Liver (tissue), 9 donors: Measurements from ENCODE around the gene CDCP2. TPM values are rescaled to one million over a fixed set of nuclear protein-coding genes. Genes with fewer than 3 reads are reported as not detected.

Experiments used
- DNase-seq: peaks from one replicate; pipeline ENCODE4 v3.0.0-alpha.2; 2017; ENCODE audit warnings: low spot score
- H3K27ac ChIP-seq, 2 donors: one replicate each; pipeline ENCODE4 v1.7.0; 2013; ENCODE audit warnings: inconsistent platforms in 2 of 2, low read length in 2 of 2, control low read depth in 1 of 2, low read depth in 1 of 2, mild to moderate bottlenecking in 1 of 2
- H3K27me3 ChIP-seq, 4 donors: one replicate each; pipeline versions ENCODE4 v1.6.1 to v1.7.0; 2013; ENCODE audit warnings: low read length in 3 of 4, inconsistent platforms in 1 of 4, mild to moderate bottlenecking in 1 of 4, moderate library complexity in 1 of 4; ENCODE audit not compliant: control insufficient read depth in 4 of 4, insufficient read depth in 4 of 4
- H3K36me3 ChIP-seq, 4 donors: one replicate each; pipeline versions ENCODE4 v1.6.1 to v1.7.0; 2013; ENCODE audit warnings: low read length in 3 of 4, mild to moderate bottlenecking in 3 of 4, low read depth in 1 of 4, moderate library complexity in 1 of 4; ENCODE audit not compliant: control insufficient read depth in 4 of 4, insufficient read depth in 3 of 4
- H3K4me1 ChIP-seq, 4 donors: one replicate each; pipeline versions ENCODE4 v1.6.1 to v1.7.0; 2013; ENCODE audit warnings: low read length in 3 of 4, mild to moderate bottlenecking in 3 of 4, moderate library complexity in 1 of 4; ENCODE audit not compliant: control insufficient read depth in 4 of 4, insufficient read depth in 4 of 4
- H3K4me3 ChIP-seq, 3 donors: one replicate each; pipeline versions ENCODE4 v1.6.1 to v1.7.0; 2013; ENCODE audit warnings: low read length in 3 of 3, control low read depth in 1 of 3, low read depth in 1 of 3, mild to moderate bottlenecking in 1 of 3
- H3K9ac ChIP-seq, 2 donors: one replicate each; pipeline ENCODE4 v1.7.0; 2013; ENCODE audit warnings: low read length in 2 of 2, mild to moderate bottlenecking in 2 of 2, moderate library complexity in 2 of 2, control low read depth in 1 of 2, low read depth in 1 of 2
- H3K9me3 ChIP-seq, 4 donors: one replicate each; pipeline versions ENCODE4 v1.6.1 to v1.7.0; 2013; ENCODE audit warnings: low read length in 3 of 4; ENCODE audit not compliant: control insufficient read depth in 4 of 4
- EGR1 ChIP-seq, 2 donors: IDR thresholded peaks; 2 replicates each; pipeline ENCODE4 v1.6.1; 2016 to 2018; ENCODE audit warnings: antibody characterized with exemption in 2 of 2, low read depth in 2 of 2
- FOXA1 ChIP-seq: IDR thresholded peaks from 2 replicates; pipeline ENCODE4 v1.6.1; 2016; ENCODE audit warnings: antibody characterized with exemption
- FOXA2 ChIP-seq: IDR thresholded peaks from 2 replicates; pipeline ENCODE4 v1.6.1; 2016; ENCODE audit warnings: antibody characterized with exemption
- GABPA ChIP-seq, 2 donors: IDR thresholded peaks in 1 of 2; conservative IDR thresholded peaks in 1 of 2; 2 replicates each; pipeline ENCODE4 v1.6.1; 2016; ENCODE audit warnings: antibody characterized with exemption in 2 of 2, mild to moderate bottlenecking in 1 of 2, moderate library complexity in 1 of 2
- HNF4A ChIP-seq, 2 donors: conservative IDR thresholded peaks; 2 replicates each; pipeline ENCODE4 v1.6.1; 2016; ENCODE audit warnings: antibody characterized with exemption in 2 of 2, mild to moderate bottlenecking in 2 of 2
- HNF4G ChIP-seq: IDR thresholded peaks from 2 replicates; pipeline ENCODE4 v1.6.1; 2016; ENCODE audit warnings: antibody characterized with exemption
- JUND ChIP-seq, 2 donors: IDR thresholded peaks; 2 replicates each; pipeline ENCODE4 v1.6.1; 2016; ENCODE audit warnings: antibody characterized with exemption in 2 of 2
- NR2F2 ChIP-seq: IDR thresholded peaks from 2 replicates; pipeline ENCODE4 v1.6.1; 2016; ENCODE audit warnings: antibody characterized with exemption
- RAD21 ChIP-seq, 2 donors: IDR thresholded peaks; 2 replicates each; pipeline ENCODE4 v1.6.1; 2016; ENCODE audit warnings: antibody characterized with exemption in 2 of 2, mild to moderate bottlenecking in 2 of 2
- RXRA ChIP-seq, 2 donors: IDR thresholded peaks; 2 replicates each; pipeline ENCODE4 v1.6.1; 2017 to 2018; ENCODE audit warnings: antibody characterized with exemption in 2 of 2, mild to moderate bottlenecking in 1 of 2
- SP1 ChIP-seq: IDR thresholded peaks from 2 replicates; pipeline ENCODE4 v1.6.1; 2018; ENCODE audit warnings: antibody characterized with exemption, mild to moderate bottlenecking
- TAF1 ChIP-seq: conservative IDR thresholded peaks from 2 replicates; pipeline ENCODE4 v1.6.1; 2016; ENCODE audit warnings: antibody characterized with exemption, mild to moderate bottlenecking
- YY1 ChIP-seq: IDR thresholded peaks from 2 replicates; pipeline ENCODE4 v1.6.1; 2016; ENCODE audit warnings: antibody characterized with exemption, mild to moderate bottlenecking
- WGBS: extraction: QIAGEN DNeasy Blood & Tissue Kit; methylation state at CpG from one replicate; pipeline ENCODE4 v1.1.7; 2013; 5-methylcytosine and 5-hydroxymethylcytosine counted together
- polyA plus RNA-seq, 2 donors: library from polyadenylated mRNA; stranded (reverse) in 1 of 2; unstranded in 1 of 2; fragments of 200-250 nt in 1 of 2; fragments of >200 nt in 1 of 2; fragmentation: Nextera tagmentation in 1 of 2; extraction: Ambion mirVana in 1 of 2; gene quantifications; one replicate each; pipeline versions ENCODE4 v1.2.1 to v1.2.3, GENCODE V29; 2013 to 2015
- total RNA-seq, 2 donors: library from RNA; depleted of rRNA; stranded (reverse); fragments of >200 nt; gene quantifications; one replicate each; pipeline ENCODE4 v1.2.3, GENCODE V29; 2014
- TF ChIP-seq, protein P1 (sequence below): IDR thresholded peaks from 2 replicates; pipeline ENCODE4 v1.6.1; 2016; ENCODE audit warnings: antibody characterized with exemption
- TF ChIP-seq, protein P2 (sequence below): IDR thresholded peaks from 2 replicates; pipeline ENCODE4 v1.6.1; 2016; ENCODE audit warnings: antibody characterized with exemption
- TF ChIP-seq, protein P3 (sequence below): IDR thresholded peaks from 2 replicates; pipeline ENCODE4 v1.6.1; 2016; ENCODE audit warnings: antibody characterized with exemption
- TF ChIP-seq, protein P4 (sequence below): IDR thresholded peaks from 2 replicates; pipeline ENCODE4 v1.6.1; 2016; ENCODE audit warnings: antibody characterized with exemption, mild to moderate bottlenecking
- TF ChIP-seq, protein P5 (sequence below): fragments of 150-350 bp; IDR thresholded peaks from 2 replicates; pipeline ENCODE4 v1.5.1; 2017; ENCODE audit warnings: improper control_type of control experiment, low read depth, low read length; ENCODE audit not compliant: missing input control
- donor health status: healthy.
- donor health status: healthy.
- donor health status: healthy.
- donor health status: healthy.
- donor health status: healthy.

CDCP2 gene
- total and polyA plus RNA-seq, 4 donors = under 0.01 TPM; not detected in 3

DNA sequence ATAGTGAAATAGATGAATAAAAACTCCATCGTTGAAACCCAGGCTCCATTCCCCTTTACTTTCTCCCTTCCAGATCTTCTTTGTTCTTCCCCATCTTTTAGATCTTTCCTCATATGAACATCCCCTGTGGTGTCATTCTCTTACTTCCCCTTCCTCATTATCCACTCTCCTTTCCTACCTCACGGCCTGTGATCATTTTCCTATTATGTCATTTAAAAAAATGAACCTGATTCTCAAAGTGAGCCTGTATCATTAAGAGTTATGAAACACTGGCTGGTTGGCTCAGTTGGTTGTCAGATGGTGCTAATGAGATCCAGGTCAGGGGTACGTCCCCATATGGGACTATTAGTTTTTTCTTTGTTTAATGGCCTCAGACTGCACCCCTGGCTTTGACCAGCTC, 61.1 kb downstream of the CDCP2 start:
- peaks cover 0 to 3% (median under 1%) of the 10 kb centered on the region in 4 donors for H3K36me3 ChIP-seq
- WGBS = 93% methylated on average over 3 of the region's 3 CpGs
- H3K27ac ChIP-seq = no peak overlapping the region
- DNase-seq = no peak
- no peak overlapping the region for H3K9ac ChIP-seq
- no peaks in the 10 kb centered on the region for H3K27me3 ChIP-seq
- TF ChIP-seq, protein P1, sequence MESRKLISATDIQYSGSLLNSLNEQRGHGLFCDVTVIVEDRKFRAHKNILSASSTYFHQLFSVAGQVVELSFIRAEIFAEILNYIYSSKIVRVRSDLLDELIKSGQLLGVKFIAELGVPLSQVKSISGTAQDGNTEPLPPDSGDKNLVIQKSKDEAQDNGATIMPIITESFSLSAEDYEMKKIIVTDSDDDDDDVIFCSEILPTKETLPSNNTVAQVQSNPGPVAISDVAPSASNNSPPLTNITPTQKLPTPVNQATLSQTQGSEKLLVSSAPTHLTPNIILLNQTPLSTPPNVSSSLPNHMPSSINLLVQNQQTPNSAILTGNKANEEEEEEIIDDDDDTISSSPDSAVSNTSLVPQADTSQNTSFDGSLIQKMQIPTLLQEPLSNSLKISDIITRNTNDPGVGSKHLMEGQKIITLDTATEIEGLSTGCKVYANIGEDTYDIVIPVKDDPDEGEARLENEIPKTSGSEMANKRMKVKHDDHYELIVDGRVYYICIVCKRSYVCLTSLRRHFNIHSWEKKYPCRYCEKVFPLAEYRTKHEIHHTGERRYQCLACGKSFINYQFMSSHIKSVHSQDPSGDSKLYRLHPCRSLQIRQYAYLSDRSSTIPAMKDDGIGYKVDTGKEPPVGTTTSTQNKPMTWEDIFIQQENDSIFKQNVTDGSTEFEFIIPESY = no peak
- TF ChIP-seq, protein P2, sequence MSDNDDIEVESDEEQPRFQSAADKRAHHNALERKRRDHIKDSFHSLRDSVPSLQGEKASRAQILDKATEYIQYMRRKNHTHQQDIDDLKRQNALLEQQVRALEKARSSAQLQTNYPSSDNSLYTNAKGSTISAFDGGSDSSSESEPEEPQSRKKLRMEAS = no peak
- TF ChIP-seq SP1 = no peak
- TF ChIP-seq, protein P3, sequence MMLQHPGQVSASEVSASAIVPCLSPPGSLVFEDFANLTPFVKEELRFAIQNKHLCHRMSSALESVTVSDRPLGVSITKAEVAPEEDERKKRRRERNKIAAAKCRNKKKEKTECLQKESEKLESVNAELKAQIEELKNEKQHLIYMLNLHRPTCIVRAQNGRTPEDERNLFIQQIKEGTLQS = no peak
- no peak for TF ChIP-seq HNF4A (conservative IDR thresholded peaks at IDR 0.05)
- no peak for TF ChIP-seq YY1
- H3K4me3 ChIP-seq = no peak overlapping the region
- peaks cover 3 to 19% (median 9%) of the 10 kb centered on the region in 4 donors for H3K4me1 ChIP-seq
- H3K9me3 ChIP-seq = no peaks in the 10 kb centered on the region

DNA sequence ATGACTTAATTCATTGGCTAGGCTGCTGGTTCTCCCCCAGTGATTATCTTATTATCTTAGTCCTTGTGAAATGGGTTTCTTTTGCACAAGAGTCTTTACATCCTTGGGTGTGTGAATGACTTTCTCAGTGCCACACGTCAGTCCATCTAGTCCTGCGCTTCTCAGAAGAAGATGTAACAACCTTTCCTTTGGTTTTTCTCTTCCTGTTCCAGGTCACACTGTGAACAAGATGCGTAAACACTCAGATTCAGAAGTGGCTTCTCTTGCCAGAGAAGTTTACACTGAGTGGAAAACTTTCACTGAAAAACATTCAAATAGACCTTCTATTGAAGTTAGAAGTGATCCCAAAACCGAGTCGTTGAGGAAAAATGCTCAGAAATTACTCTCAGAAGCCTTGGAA, 64.4 kb downstream of the CDCP2 start:
- no peaks in the 10 kb centered on the region for H3K9me3 ChIP-seq
- no peak for TF ChIP-seq FOXA2
- TF ChIP-seq RXRA (IDR thresholded peaks at IDR 0.05) = no peak
- no peak for TF ChIP-seq SP1
- TF ChIP-seq, protein P1 = no peak
- TF ChIP-seq, protein P3 = no peak
- TF ChIP-seq NR2F2 = no peak
- no peak for TF ChIP-seq TAF1
- TF ChIP-seq FOXA1 = no peak
- no peak for TF ChIP-seq JUND (IDR thresholded peaks at IDR 0.05)
- TF ChIP-seq GABPA (IDR thresholded peaks at IDR 0.05 in 1 of 2, conservative IDR thresholded peaks at IDR 0.05 in 1 of 2) = no peak
- no peak for TF ChIP-seq YY1
- no peak for TF ChIP-seq HNF4A (conservative IDR thresholded peaks at IDR 0.05)
- no peak for TF ChIP-seq RAD21 (IDR thresholded peaks at IDR 0.05)
- TF ChIP-seq, protein P4, sequence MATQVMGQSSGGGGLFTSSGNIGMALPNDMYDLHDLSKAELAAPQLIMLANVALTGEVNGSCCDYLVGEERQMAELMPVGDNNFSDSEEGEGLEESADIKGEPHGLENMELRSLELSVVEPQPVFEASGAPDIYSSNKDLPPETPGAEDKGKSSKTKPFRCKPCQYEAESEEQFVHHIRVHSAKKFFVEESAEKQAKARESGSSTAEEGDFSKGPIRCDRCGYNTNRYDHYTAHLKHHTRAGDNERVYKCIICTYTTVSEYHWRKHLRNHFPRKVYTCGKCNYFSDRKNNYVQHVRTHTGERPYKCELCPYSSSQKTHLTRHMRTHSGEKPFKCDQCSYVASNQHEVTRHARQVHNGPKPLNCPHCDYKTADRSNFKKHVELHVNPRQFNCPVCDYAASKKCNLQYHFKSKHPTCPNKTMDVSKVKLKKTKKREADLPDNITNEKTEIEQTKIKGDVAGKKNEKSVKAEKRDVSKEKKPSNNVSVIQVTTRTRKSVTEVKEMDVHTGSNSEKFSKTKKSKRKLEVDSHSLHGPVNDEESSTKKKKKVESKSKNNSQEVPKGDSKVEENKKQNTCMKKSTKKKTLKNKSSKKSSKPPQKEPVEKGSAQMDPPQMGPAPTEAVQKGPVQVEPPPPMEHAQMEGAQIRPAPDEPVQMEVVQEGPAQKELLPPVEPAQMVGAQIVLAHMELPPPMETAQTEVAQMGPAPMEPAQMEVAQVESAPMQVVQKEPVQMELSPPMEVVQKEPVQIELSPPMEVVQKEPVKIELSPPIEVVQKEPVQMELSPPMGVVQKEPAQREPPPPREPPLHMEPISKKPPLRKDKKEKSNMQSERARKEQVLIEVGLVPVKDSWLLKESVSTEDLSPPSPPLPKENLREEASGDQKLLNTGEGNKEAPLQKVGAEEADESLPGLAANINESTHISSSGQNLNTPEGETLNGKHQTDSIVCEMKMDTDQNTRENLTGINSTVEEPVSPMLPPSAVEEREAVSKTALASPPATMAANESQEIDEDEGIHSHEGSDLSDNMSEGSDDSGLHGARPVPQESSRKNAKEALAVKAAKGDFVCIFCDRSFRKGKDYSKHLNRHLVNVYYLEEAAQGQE = no peak
- TF ChIP-seq, protein P2 = no peak
- TF ChIP-seq HNF4G = no peak
- TF ChIP-seq EGR1 (IDR thresholded peaks at IDR 0.05; ENCODE audit: low read depth in 2 of 2) = no peak
- TF ChIP-seq, protein P5, sequence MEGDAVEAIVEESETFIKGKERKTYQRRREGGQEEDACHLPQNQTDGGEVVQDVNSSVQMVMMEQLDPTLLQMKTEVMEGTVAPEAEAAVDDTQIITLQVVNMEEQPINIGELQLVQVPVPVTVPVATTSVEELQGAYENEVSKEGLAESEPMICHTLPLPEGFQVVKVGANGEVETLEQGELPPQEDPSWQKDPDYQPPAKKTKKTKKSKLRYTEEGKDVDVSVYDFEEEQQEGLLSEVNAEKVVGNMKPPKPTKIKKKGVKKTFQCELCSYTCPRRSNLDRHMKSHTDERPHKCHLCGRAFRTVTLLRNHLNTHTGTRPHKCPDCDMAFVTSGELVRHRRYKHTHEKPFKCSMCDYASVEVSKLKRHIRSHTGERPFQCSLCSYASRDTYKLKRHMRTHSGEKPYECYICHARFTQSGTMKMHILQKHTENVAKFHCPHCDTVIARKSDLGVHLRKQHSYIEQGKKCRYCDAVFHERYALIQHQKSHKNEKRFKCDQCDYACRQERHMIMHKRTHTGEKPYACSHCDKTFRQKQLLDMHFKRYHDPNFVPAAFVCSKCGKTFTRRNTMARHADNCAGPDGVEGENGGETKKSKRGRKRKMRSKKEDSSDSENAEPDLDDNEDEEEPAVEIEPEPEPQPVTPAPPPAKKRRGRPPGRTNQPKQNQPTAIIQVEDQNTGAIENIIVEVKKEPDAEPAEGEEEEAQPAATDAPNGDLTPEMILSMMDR = no peak
- no peak overlapping the region for H3K27ac ChIP-seq
- DNase-seq = no peak
- H3K27me3 ChIP-seq = no peaks in the 10 kb centered on the region
- H3K9ac ChIP-seq = no peak overlapping the region
- H3K4me3 ChIP-seq = no peak overlapping the region
- H3K4me1 ChIP-seq = no peaks in the 10 kb centered on the region
- WGBS = 95% methylated on average over 5 of the region's 5 CpGs
- H3K36me3 ChIP-seq = peaks cover 0 to 3% (median 0%) of the 10 kb centered on the region in 4 donors
